GM10248 (cell line): ENCODE measurements around the gene ANXA3.

ENCODE experiments used
- CTCF ChIA-PET: fragments of 300-600 bp; sonication (Branson Sonifier 250); formaldehyde crosslinking; extraction: SDS; loops from one replicate; lab custom pipeline; 2021; ENCODE audit warnings: antibody characterized with exemption; lab: Yijun Ruan, JAX
- POLR2A ChIA-PET: fragments of 350-650 bp; sonication (Branson Sonifier 250); formaldehyde crosslinking; extraction: SDS; loops from one replicate; lab custom pipeline; 2020; ENCODE audit warnings: antibody characterized with exemption; lab: Yijun Ruan, JAX
- DNase-seq: peaks from one replicate; pipeline ENCODE4 v3.0.0; 2012; ENCODE audit errors: extremely low spot score
- TF ChIP-seq, protein P1 (sequence below): IDR thresholded peaks from 2 replicates; pipeline ENCODE4 v1.5.1; 2012; ENCODE audit warnings: mild to moderate bottlenecking, low read depth; ENCODE audit errors: extremely low read depth, missing control alignments, control extremely low read depth

Gene ANXA3

DNA sequence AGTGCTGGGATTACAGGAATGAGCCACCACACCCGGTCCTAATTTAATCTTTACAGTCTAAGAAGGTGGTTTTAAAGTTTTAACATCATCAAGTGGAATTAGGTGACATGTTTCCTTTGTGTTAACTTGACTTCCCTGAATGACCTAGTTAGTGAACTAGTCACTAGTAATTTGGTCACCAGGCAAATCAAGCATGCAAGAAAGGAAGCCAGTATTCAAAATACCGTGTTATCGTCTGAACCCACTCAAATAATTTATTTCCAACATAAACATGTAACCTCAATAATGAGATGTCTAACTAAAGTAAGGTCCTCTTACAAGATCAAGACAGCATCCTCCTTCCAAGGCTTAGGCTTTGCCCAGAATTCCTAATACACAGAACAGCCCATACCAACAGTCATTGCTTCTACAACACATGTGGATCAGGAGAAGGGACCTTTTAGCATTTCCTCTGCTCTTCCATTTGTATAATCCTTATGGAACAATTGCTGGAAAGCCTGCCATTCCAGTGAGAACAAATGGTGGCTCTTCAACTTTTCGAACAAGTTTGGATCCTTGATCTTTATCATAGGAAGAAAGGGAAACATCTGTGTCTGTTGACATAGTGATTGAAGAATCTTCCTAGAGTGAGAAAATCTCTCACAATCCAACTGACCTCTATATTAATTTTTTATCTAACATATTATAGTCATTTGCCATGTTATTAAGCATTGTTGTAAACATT lies 97.2 kb downstream of the ANXA3 start:
- TF ChIP-seq, protein P1, sequence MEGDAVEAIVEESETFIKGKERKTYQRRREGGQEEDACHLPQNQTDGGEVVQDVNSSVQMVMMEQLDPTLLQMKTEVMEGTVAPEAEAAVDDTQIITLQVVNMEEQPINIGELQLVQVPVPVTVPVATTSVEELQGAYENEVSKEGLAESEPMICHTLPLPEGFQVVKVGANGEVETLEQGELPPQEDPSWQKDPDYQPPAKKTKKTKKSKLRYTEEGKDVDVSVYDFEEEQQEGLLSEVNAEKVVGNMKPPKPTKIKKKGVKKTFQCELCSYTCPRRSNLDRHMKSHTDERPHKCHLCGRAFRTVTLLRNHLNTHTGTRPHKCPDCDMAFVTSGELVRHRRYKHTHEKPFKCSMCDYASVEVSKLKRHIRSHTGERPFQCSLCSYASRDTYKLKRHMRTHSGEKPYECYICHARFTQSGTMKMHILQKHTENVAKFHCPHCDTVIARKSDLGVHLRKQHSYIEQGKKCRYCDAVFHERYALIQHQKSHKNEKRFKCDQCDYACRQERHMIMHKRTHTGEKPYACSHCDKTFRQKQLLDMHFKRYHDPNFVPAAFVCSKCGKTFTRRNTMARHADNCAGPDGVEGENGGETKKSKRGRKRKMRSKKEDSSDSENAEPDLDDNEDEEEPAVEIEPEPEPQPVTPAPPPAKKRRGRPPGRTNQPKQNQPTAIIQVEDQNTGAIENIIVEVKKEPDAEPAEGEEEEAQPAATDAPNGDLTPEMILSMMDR, result no peak
- no peak for DNase-seq
- POLR2A ChIA-PET, result no interaction called here
- CTCF ChIA-PET, result interaction anchor here (1.0 to 2.2 kb wide), 2 partner anchors 11 to 20 kb away, joined by 3 to 6 read pairs; no protein-coding TSS in a partner anchor

DNA sequence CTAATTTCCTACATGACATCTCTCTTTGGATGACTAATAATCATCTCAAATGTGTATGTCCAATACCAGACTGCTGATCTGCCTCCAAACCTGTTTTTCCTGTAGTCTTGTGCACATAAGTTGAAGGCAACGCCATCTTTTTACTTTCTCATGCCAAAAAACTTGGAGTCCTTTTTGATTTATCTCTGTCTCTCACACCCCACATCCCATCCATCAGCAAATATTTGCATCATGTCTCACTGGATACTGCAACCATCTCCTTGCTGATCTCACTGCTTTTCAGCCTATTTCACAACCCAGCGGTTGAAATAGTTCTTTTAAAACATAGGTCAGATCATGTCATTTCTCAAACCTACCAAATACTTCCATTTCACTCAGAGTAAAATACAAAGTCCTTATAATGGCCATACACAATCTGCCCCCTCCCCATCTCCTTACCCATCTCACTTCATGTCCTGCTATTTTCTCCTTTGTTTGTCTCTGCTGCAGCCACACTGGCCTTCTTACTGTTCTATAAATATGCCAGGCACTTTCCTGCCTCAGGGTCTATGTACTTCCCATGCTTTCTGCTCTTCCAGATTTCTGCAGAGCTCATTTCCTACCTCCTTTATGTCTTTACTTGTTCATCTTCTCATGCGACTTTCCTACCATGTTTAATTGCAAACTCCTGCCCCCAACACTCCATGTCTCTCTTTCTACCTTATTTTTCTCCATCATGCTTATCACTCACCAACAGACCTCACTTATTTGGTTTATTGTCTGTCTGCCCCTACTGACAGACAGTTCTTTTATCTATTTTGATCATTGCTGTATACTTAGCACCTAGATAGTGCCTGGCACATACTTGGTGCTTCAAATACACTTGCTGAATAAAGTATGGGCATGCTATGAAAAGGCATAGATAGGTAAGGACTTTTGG lies 98.8 kb downstream of the ANXA3 start:
- TF ChIP-seq, protein P1, result no peak
- CTCF ChIA-PET, result interaction anchor here (1.5 to 1.6 kb wide), 2 partner anchors 15 to 140 kb away, joined by 3 read pairs; no protein-coding TSS in a partner anchor
- POLR2A ChIA-PET, result no interaction called here
- no peak for DNase-seq

DNA sequence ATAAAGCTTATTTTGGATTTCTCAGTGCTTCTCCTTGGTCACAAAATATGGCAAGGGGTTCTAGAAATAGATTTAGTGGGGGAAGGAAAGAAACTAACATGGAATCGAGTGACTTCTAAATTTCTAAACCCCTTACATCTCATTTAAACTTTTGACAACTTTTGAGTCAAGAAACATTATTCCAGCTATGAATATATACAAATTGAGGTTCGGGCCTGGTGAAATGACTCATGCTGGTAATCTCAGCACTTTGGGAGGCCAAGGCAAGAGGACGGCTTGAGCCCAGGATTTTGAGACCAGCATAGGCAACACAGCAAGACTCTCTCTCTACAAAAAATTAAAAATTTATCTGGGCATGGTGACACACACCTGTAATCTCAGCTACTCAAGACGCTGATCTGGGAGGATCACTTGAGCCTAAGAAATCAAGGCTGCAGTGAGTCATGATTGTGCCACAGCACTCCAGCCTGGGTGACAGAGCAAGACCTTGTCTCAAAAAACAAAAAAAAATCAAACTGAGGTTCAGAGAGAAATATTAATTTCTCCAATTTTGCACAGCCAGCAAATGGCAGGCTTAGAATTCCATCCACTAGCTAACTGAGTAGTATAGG lies 99.8 kb downstream of the ANXA3 start:
- TF ChIP-seq, protein P1, result no peak
- DNase-seq, result no peak
- ChIA-PET CTCF (interaction anchor here (0.6 to 1.6 kb wide), 5 partner anchors 10 to 199 kb away, joined by 3 to 10 read pairs (median 3); no protein-coding TSS in a partner anchor), POLR2A (no interaction called here)

DNA sequence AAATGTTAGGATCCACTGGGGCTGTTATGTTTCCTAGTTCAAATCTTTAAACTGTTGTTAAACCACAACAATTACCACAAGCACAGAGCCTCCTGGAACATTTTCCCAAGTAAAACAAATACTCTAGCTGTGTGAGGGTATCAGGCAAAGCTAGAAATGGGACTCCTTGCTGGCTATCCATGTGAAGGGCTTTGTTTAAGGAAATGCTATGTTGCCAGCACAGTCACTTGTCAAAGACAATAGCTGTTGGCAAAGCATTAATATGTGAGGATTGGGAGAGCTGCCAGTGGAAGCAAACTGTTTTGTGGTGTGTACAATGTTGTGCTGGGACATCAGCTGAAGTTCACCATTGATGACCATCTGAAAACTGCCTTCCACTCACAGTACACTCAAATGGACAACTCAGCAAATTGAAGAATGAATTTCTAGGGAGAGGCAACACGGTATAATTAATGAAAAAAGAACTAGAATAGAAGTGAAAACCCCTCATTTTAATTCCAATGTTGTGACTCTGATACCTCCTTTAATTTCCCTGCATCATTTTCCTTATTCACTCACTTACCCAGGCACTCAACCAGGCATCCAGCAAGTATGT lies 100.8 kb downstream of the ANXA3 start:
- no peak for DNase-seq
- ChIA-PET POLR2A (no interaction called here), CTCF (interaction anchor here (1.3 to 2.3 kb wide), 7 partner anchors 9 to 198 kb away, joined by 3 to 10 read pairs (median 3); no protein-coding TSS in a partner anchor)
- TF ChIP-seq, protein P1, result no peak

DNA sequence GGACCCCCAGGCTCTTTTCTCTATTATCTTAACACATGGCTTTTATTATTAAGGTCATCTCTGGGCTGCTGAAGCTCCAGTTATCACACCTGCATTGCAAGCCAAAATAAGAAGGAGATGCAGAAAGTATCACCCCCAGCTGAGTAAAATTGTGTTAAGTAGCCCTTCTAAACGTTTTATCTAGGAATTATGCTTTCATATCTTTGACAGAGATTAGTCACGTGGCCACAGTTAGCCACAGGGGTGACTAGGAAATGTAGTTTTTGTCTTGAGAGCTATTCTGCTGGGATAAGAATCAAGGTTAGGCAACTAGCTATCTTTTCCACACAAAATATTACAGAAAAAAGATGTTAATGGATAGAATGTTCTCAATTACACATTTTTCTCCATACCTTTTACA lies 102.1 kb downstream of the ANXA3 start:
- no peak for DNase-seq
- TF ChIP-seq, protein P1, result no peak
- ChIA-PET POLR2A (no interaction called here), CTCF (interaction anchor here (1.7 to 3.3 kb wide), 3 partner anchors 8 to 15 kb away, joined by 5 to 20 read pairs (median 9); no protein-coding TSS in a partner anchor)

DNA sequence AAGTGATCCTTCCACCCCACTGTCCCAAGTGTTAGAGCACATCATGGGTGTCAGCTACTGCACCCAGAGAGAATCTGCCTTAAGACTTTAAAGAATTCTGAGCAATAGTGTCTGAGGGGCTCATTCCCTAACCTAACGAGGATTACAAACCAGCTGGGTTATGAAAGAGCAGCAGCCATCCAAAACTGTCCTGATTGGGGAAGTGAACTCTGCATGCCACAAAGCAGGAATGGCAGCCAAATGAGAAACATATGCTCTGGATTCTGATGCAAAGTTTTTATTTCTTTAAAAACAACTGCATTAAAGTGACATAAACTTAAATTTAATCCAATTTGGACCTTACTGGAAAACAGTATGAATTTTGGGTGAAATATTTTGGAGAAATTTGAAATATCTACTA lies 103.2 kb downstream of the ANXA3 start:
- ChIA-PET POLR2A (no interaction called here), CTCF (interaction anchor here (2.3 to 3.3 kb wide), 2 partner anchors 10 to 12 kb away, joined by 9 to 20 read pairs; no protein-coding TSS in a partner anchor)
- no peak for DNase-seq
- TF ChIP-seq, protein P1, result no peak
